ENCODE results near the gene AOC3. TPM values are rescaled to one million over a fixed set of nuclear protein-coding genes. Genes with fewer than 3 reads are reported as not detected.
"Not testable (repeated sequence)": the region's sequence is repeated elsewhere in the genome, so short reads cannot be mapped to it uniquely, and the experiment has no call there.

AOC3 gene
- total and polyA plus RNA-seq, 7 donors = 3.5 to 227 (median 58.1) TPM

DNA sequence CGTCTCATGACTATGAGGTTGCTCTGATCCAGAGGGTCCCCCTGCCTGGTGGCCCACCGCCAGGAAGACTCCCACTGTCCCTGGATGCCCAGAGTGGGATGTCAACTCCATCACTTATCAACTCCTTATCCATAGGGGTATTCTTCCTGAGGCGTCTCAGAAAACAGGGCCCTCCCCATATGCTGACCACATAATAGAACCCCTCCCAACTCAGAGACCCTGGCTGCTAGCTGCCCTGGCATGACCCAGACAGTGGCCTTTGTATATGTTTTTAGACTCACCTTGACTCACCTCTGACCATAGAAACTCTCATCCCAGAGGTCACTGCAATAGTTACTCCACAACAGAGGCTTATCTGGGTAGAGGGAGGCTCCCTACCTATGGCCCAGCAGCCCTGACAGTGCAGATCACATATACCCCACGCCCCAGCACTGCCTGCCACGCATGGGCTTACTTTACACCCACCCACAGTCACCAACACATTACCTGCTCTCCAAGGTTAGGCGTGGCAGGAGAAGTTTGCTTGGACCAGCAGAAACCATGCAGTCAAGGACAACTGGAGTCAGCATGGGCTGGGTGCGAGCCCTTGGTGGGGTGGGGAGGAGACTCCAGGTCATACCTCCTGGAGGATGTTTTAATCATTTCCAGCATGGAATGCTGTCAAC, 47.3 kb downstream of the AOC3 start:
- Histone ChIP-seq H3K9me3 (no peaks in the 10 kb centered on the region), H3K27me3 (no peaks in the 10 kb centered on the region), H3K27ac (no peak overlapping the region), H3K4me1 (peaks cover 0 to 26% (median 23%) of the 10 kb centered on the region in 4 donors), H3K4me3 (no peak overlapping the region), H3K36me3 (no peaks in the 10 kb centered on the region)
- WGBS, 2 donors = 78 to 89% methylated on average over 7 of the region's 7 CpGs
- TF ChIP-seq, protein P1, sequence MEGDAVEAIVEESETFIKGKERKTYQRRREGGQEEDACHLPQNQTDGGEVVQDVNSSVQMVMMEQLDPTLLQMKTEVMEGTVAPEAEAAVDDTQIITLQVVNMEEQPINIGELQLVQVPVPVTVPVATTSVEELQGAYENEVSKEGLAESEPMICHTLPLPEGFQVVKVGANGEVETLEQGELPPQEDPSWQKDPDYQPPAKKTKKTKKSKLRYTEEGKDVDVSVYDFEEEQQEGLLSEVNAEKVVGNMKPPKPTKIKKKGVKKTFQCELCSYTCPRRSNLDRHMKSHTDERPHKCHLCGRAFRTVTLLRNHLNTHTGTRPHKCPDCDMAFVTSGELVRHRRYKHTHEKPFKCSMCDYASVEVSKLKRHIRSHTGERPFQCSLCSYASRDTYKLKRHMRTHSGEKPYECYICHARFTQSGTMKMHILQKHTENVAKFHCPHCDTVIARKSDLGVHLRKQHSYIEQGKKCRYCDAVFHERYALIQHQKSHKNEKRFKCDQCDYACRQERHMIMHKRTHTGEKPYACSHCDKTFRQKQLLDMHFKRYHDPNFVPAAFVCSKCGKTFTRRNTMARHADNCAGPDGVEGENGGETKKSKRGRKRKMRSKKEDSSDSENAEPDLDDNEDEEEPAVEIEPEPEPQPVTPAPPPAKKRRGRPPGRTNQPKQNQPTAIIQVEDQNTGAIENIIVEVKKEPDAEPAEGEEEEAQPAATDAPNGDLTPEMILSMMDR (IDR thresholded peaks at IDR 0.05) = no peak
- TF ChIP-seq POLR2A (IDR thresholded peaks at IDR 0.05) (no peak), EP300 (IDR thresholded peaks at IDR 0.05) (no peak), POLR2AphosphoS5 (IDR thresholded peaks at IDR 0.05) (no peak)
- intact Hi-C loops (cut with DNase I) = no loop called here
- DNase-seq = no peak

DNA sequence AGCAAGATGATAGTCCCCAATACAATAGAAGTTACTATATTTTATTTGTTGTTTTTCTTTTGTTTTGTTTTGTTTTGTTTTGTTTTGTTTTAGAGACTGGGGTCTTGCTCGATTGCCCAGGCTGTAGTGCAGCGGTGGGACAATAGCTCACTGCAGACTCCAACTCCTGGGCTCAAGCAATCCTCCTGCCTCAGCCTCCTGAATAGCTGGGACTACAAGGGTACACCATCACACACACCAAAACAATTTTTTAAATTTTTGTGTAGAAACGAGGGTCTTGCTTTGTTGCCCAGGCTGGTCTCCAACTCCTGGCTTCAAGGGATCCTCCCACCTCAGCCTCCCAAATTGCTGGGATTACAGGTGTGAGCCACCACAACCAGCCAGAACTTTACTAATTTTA, 49.0 kb downstream of the AOC3 start:
- H3K27ac ChIP-seq; H3K4me3 ChIP-seq; DNase-seq; H3K27me3 ChIP-seq; H3K36me3 ChIP-seq; intact Hi-C loops (cut with DNase I); H3K9me3 ChIP-seq; H3K4me1 ChIP-seq: not testable (repeated sequence)
- WGBS, 2 donors = 76 to 94% methylated on average over 3 of the region's 3 CpGs

DNA sequence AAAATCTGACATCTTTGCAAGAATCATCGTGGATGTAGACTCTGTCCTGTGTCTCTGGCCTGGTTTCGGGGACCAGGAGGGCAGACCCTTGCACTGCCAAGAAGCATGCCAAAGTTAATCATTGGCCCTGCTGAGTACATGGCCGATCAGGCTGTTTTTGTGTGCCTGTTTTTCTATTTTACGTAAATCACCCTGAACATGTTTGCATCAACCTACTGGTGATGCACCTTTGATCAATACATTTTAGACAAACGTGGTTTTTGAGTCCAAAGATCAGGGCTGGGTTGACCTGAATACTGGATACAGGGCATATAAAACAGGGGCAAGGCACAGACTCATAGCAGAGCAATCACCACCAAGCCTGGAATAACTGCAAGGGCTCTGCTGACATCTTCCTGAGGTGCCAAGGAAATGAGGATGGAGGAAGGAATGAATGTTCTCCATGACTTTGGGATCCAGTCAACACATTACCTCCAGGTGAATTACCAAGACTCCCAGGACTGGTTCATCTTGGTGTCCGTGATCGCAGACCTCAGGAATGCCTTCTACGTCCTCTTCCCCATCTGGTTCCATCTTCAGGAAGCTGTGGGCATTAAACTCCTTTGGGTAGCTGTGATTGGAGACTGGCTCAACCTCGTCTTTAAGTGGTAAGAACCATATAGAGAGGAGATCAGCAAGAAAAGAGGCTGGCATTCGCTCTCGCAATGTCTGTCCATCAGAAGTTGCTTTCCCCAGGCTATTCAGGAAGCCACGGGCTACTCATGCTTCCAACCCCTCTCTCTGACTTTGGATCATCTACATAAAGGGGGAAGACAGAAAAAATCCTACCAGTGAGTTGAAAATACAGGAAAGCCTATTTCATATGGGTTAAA, 49.7 kb downstream of the AOC3 start, which contains the start of gene G6PC1:
Gene G6PC1 (plus strand): TSS at position 340 of the 872 bp plus-strand sequence. CDS start 78 bp downstream, at position 418.
- TF ChIP-seq, protein P1 (IDR thresholded peaks at IDR 0.05) = no peak
- TF ChIP-seq EP300 (IDR thresholded peaks at IDR 0.05) (no peak), POLR2AphosphoS5 (IDR thresholded peaks at IDR 0.05) (no peak), POLR2A (IDR thresholded peaks at IDR 0.05) (no peak)
- intact Hi-C loops (cut with DNase I) = no loop called here
- no peaks in the 10 kb centered on the region for H3K36me3 ChIP-seq
- no peaks in the 10 kb centered on the region for H3K27me3 ChIP-seq
- 58 to 83% methylated on average over 12 of the region's 12 CpGs for WGBS, 2 donors
- H3K9me3 ChIP-seq = no peaks in the 10 kb centered on the region
- H3K27ac ChIP-seq = no peak within 1 kb of the TSS
- peaks cover 0 to 2% (median under 1%) of the 10 kb centered on the region in 4 donors for H3K4me1 ChIP-seq
- no peak within 1 kb of the TSS for H3K4me3 ChIP-seq
- no peak for DNase-seq

DNA sequence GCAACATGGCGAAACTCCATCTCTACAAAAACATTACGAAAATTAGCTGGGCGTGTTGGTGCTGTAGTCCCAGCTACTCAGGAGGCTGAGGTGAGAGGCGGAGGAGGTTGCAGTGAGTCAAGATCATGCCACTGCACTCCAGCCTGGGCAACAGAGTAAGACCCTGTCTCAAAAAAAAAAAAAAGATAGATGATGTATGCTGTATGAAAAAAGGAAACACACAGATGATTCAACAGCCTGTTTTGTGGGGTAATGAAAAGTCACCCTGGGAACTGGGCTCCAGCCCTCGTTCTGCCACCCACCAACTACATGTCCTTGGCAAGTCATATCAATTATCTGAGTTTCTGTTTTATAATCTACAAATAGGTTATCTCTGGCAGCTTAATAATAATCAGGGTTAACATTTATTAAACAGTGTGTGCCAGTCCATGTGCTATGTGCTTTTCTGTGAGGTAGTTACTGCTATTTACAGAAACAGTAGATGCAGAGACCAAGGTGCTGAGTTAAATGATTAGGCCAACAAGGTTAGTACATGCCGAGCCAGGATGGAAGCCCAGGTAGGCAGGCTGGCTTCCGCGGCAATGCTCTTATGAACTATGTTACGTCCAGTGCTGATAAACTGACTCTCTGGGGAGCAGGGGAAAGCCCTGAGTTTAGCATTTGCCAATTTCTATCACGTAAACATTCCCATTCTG, 50.7 kb downstream of the AOC3 start:
- TF ChIP-seq, protein P1 (IDR thresholded peaks at IDR 0.05) = no peak
- no peak for TF ChIP-seq POLR2AphosphoS5 (IDR thresholded peaks at IDR 0.05)
- no peak for TF ChIP-seq POLR2A (IDR thresholded peaks at IDR 0.05)
- no peak for TF ChIP-seq EP300 (IDR thresholded peaks at IDR 0.05)
- intact Hi-C loops (cut with DNase I) = no loop called here
- Histone ChIP-seq H3K4me1 (no peaks in the 10 kb centered on the region), H3K27ac (no peak overlapping the region), H3K4me3 (no peak overlapping the region), H3K27me3 (no peaks in the 10 kb centered on the region), H3K36me3 (no peaks in the 10 kb centered on the region), H3K9me3 (no peaks in the 10 kb centered on the region)
- no peak for DNase-seq
- WGBS, 2 donors = 78 to 90% methylated on average over 10 of the region's 10 CpGs

DNA sequence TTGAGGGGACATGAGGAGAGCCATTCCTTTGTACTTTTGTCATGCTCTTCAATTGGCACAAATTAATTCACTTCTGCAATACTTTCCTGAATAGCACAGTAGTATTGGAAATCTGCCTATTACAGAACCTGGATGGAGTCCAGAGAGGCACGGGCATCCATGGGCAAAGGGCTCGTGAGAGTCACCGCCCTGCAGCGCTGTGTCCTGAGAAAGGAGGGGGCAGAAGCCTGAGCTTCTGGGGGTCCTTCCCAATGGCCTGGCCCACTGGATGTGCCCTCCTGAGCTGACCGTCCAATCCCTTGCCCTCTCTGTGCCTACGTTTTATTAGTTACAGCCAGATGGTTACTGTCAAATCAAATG, 53.1 kb downstream of the AOC3 start:
- Histone ChIP-seq H3K4me3 (no peak overlapping the region), H3K27ac (no peak overlapping the region), H3K27me3 (no peaks in the 10 kb centered on the region), H3K36me3 (no peaks in the 10 kb centered on the region), H3K4me1 (no peaks in the 10 kb centered on the region), H3K9me3 (no peaks in the 10 kb centered on the region)
- 31 to 68% methylated on average over 6 of the region's 6 CpGs for WGBS, 2 donors
- DNase-seq = no peak
- TF ChIP-seq, protein P1 (IDR thresholded peaks at IDR 0.05) = no peak
- no peak for TF ChIP-seq EP300 (IDR thresholded peaks at IDR 0.05)
- no peak for TF ChIP-seq POLR2A (IDR thresholded peaks at IDR 0.05)
- TF ChIP-seq POLR2AphosphoS5 (IDR thresholded peaks at IDR 0.05) = no peak
- intact Hi-C loops (cut with DNase I) = no loop called here
